MM.1S (cell line): ENCODE measurements around the gene TIGD6.

Source experiments
- DNase-seq: peaks from one replicate; pipeline ENCODE4 v3.0.0-alpha.2; 2015
- H2AFZ ChIP-seq: fragments of 300-600 bp; sonication (generic); 2 replicates; pipeline ENCODE4 v1.6.0; 2016; ENCODE audit warnings: antibody characterized with exemption, low read length
- H3F3A ChIP-seq: fragments of 300-600 bp; sonication (generic); 2 replicates; pipeline ENCODE4 v1.6.1; 2016; ENCODE audit warnings: mild to moderate bottlenecking, antibody characterized with exemption, low read length, moderate library complexity, mixed read lengths; ENCODE audit not compliant: insufficient read depth
- H3K27ac ChIP-seq: fragments of 300-600 bp; sonication (generic); 2 replicates; pipeline ENCODE4 v1.5.1; 2016; ENCODE audit warnings: mild to moderate bottlenecking, low read length
- H3K27me3 ChIP-seq: fragments of 300-600 bp; sonication (generic); replicated peaks from 2 replicates; pipeline ENCODE4 v1.6.0; 2016; ENCODE audit warnings: low read length; ENCODE audit not compliant: insufficient read depth
- H3K36me3 ChIP-seq: fragments of 300-600 bp; sonication (generic); replicated peaks from 2 replicates; pipeline ENCODE4 v1.6.1; 2016; ENCODE audit warnings: mild to moderate bottlenecking, low read length, mixed read lengths; ENCODE audit not compliant: insufficient read depth
- H3K4me1 ChIP-seq: fragments of 300-600 bp; sonication (generic); 2 replicates; pipeline ENCODE4 v1.6.1; 2016; ENCODE audit warnings: low read length, mixed read lengths
- H3K4me2 ChIP-seq: fragments of 300-600 bp; sonication (generic); 2 replicates; pipeline ENCODE4 v1.6.0; 2016; ENCODE audit warnings: low read depth, low read length
- H3K4me3 ChIP-seq: fragments of 300-600 bp; sonication (generic); 2 replicates; pipeline ENCODE4 v1.5.1; 2016; ENCODE audit warnings: low read length, mixed read lengths
- H3K79me2 ChIP-seq: fragments of 300-600 bp; sonication (generic); 2 replicates; pipeline ENCODE4 v1.6.1; 2016; ENCODE audit warnings: mixed run types, low read length, mixed read lengths
- H3K9ac ChIP-seq: fragments of 300-600 bp; sonication (generic); 2 replicates; pipeline ENCODE4 v1.6.1; 2016; ENCODE audit warnings: low read length, mixed read lengths
- H3K9me2 ChIP-seq: fragments of 300-600 bp; sonication (generic); replicated peaks from 2 replicates; pipeline ENCODE4 v1.6.1; 2016; ENCODE audit warnings: mild to moderate bottlenecking, low read length, mixed read lengths; ENCODE audit not compliant: insufficient read depth
- H3K9me3 ChIP-seq: fragments of 300-600 bp; sonication (generic); replicated peaks from 2 replicates; pipeline ENCODE4 v1.6.1; 2016; ENCODE audit warnings: mild to moderate bottlenecking, low read length, mixed read lengths; ENCODE audit not compliant: insufficient read depth
- H4K20me1 ChIP-seq: fragments of 300-600 bp; sonication (generic); 2 replicates; pipeline ENCODE4 v1.6.1; 2016; ENCODE audit warnings: mild to moderate bottlenecking, low read length, moderate library complexity, mixed read lengths; ENCODE audit not compliant: insufficient read depth
- EZH2 ChIP-seq: fragments of 300-600 bp; sonication (generic); optimal IDR thresholded peaks from 2 replicates; pipeline ENCODE3; 2017; ENCODE audit warnings: low read depth, mild to moderate bottlenecking, antibody characterized with exemption, low read length, mixed read lengths
- EZH2phosphoT487 ChIP-seq: fragments of 300-600 bp; sonication (generic); IDR thresholded peaks from 2 replicates; pipeline ENCODE4 v1.6.1; 2018; ENCODE audit warnings: antibody characterized with exemption, low read length
- TF ChIP-seq, protein P1 (sequence below): fragments of 300-600 bp; sonication (generic); IDR thresholded peaks from 2 replicates; pipeline ENCODE4 v1.5.1; 2016; ENCODE audit warnings: antibody characterized with exemption, low read length, mixed read lengths

The TIGD6 gene

DNA sequence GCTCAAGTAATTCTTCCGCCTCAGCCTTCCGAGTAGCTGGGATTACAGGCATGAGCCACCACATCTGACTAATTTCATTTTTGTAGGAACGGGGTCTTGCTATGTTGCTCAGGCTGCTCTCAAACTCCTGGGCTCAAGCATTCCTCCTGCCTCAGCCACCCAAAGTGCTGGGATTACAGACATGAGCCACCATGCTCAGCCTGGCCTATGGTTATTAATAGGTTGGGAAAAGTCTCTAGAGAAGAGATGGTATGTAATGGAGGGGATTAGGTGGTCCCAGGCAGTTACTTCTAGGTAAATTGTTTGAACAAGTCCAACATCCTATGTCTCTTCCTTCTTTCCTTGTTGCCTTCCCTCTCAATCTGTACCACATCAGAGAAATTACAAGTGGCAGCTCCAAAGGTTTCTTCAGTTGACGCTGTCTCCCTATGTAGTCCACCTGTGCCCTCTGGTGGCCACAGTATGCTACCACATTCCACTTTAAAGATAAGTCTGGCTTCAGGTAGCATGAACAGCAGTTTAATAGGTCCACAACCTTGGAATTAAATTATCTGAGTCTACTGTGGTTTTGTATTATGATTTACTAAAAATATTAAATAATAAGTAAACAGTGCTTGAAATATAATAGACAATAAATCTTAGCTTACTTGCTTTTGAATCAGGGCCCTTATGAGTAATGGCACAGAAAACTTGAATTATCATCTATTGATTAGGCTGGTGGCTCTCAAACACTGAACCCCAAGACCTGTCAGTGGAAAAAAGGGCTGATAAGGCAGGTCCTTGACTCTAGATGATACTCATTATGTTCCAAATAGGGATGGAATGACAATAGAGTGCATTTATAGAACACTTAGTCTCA is 9.7 kb downstream of the TIGD6 start:
- no peak overlapping the region for H3K4me3 ChIP-seq

DNA sequence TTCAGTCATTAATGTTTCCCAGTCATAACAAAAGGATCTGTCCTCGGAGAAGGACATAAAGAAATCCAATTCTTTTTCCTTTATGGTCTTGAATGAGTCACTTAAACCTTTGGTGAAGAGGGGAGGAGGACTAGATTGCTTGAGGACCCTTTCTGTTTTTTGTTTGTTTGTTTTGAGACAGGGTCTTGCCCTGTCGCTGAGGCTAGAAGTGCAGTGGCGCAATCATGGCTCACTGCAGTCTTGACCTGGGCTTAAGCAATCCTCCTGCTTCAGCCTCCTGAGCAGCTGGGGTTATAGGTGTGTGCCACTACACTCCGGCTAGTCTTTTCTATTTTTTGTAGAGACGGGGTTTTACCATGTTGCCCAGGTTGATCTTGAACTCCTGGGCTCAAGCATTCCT is 12.3 kb downstream of the TIGD6 start:
- no peak for TF ChIP-seq EZH2
- TF ChIP-seq, protein P1, sequence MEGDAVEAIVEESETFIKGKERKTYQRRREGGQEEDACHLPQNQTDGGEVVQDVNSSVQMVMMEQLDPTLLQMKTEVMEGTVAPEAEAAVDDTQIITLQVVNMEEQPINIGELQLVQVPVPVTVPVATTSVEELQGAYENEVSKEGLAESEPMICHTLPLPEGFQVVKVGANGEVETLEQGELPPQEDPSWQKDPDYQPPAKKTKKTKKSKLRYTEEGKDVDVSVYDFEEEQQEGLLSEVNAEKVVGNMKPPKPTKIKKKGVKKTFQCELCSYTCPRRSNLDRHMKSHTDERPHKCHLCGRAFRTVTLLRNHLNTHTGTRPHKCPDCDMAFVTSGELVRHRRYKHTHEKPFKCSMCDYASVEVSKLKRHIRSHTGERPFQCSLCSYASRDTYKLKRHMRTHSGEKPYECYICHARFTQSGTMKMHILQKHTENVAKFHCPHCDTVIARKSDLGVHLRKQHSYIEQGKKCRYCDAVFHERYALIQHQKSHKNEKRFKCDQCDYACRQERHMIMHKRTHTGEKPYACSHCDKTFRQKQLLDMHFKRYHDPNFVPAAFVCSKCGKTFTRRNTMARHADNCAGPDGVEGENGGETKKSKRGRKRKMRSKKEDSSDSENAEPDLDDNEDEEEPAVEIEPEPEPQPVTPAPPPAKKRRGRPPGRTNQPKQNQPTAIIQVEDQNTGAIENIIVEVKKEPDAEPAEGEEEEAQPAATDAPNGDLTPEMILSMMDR, result no peak
- no peak for TF ChIP-seq EZH2phosphoT487
- no peak overlapping the region for H3K27ac ChIP-seq

More for the DNA sequence above, 9.7 kb downstream of the TIGD6 start:
- Histone ChIP-seq H3K4me2 (no peak overlapping the region), H3F3A (no peaks in the 10 kb centered on the region), H3K27me3 (no peaks in the 10 kb centered on the region), H3K27ac (no peak overlapping the region), H3K9me3 (no peaks in the 10 kb centered on the region), H3K4me1 (no peaks in the 10 kb centered on the region), H3K9ac (no peak overlapping the region), H3K36me3 (no peaks in the 10 kb centered on the region), H4K20me1 (no peaks in the 10 kb centered on the region), H3K9me2 (no peaks in the 10 kb centered on the region), H3K79me2 (no peaks in the 10 kb centered on the region), H2AFZ (no peak overlapping the region)
- TF ChIP-seq EZH2phosphoT487 (no peak), EZH2 (no peak)
- TF ChIP-seq, protein P1, result peak; percentile 86
- peak; percentile 68 for DNase-seq

DNA sequence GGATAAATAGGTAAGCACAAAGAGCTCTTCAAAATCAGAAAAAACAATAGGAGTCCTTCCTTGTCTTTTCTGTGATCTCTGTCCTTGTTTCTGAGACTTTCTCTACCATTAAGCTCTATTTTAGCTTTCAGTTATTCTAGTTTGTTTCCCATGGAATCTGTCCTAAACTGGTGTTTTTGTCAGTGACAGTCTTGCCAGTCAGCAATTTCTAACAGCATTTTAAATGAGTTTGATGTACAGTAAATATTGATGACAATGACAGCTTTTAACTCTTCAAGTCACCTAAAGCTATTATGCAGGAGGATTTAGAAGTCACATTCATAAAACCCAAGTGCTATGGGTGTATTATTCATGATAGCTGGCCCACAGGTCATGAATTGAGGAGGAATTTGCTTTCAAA is 17.9 kb downstream of the TIGD6 start:
- H3F3A ChIP-seq, result no peaks in the 10 kb centered on the region
- no peak overlapping the region for H3K4me2 ChIP-seq
- H3K79me2 ChIP-seq, result no peaks in the 10 kb centered on the region
- H3K4me3 ChIP-seq, result no peak overlapping the region
- H3K4me1 ChIP-seq, result no peaks in the 10 kb centered on the region
- H3K36me3 ChIP-seq, result no peaks in the 10 kb centered on the region
- H3K9me2 ChIP-seq, result no peaks in the 10 kb centered on the region
- H2AFZ ChIP-seq, result no peak overlapping the region
- no peak for TF ChIP-seq EZH2
- no peak overlapping the region for H3K27ac ChIP-seq
- no peak overlapping the region for H3K9ac ChIP-seq
- no peaks in the 10 kb centered on the region for H3K27me3 ChIP-seq
- no peaks in the 10 kb centered on the region for H3K9me3 ChIP-seq
- H4K20me1 ChIP-seq, result no peaks in the 10 kb centered on the region
- DNase-seq, result no peak

More for the DNA sequence above, 12.3 kb downstream of the TIGD6 start:
- Histone ChIP-seq H3K9me3 (no peaks in the 10 kb centered on the region), H3F3A (no peaks in the 10 kb centered on the region), H3K4me1 (no peaks in the 10 kb centered on the region), H3K9me2 (no peaks in the 10 kb centered on the region), H4K20me1 (no peaks in the 10 kb centered on the region), H3K9ac (no peak overlapping the region), H3K79me2 (no peaks in the 10 kb centered on the region), H3K36me3 (no peaks in the 10 kb centered on the region), H3K4me2 (no peak overlapping the region), H3K4me3 (no peak overlapping the region), H2AFZ (no peak overlapping the region), H3K27me3 (no peaks in the 10 kb centered on the region)
- DNase-seq, result no peak

DNA sequence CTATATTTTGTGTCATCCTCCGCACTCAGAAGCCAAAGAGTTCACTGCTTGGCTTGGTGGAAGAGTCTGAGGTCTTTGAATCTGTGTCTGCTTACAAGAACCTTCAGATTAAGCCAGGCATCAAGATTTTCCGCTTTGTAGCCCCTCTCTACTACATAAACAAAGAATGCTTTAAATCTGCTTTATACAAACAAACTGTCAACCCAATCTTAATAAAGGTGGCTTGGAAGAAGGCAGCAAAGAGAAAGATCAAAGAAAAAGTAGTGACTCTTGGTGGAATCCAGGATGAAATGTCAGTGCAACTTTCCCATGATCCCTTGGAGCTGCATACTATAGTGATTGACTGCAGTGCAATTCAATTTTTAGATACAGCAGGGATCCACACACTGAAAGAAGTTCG is 19.2 kb downstream of the TIGD6 start:
- no peak overlapping the region for H2AFZ ChIP-seq
- no peaks in the 10 kb centered on the region for H3K79me2 ChIP-seq
- no peaks in the 10 kb centered on the region for H4K20me1 ChIP-seq
- no peaks in the 10 kb centered on the region for H3K36me3 ChIP-seq
- no peak overlapping the region for H3K9ac ChIP-seq
- TF ChIP-seq, protein P1, result no peak
- TF ChIP-seq EZH2, result no peak
- TF ChIP-seq EZH2phosphoT487, result no peak
- no peaks in the 10 kb centered on the region for H3K27me3 ChIP-seq
- no peaks in the 10 kb centered on the region for H3F3A ChIP-seq
- H3K4me3 ChIP-seq, result no peak overlapping the region
- H3K9me2 ChIP-seq, result no peaks in the 10 kb centered on the region
- no peak overlapping the region for H3K27ac ChIP-seq
- DNase-seq, result no peak
- H3K9me3 ChIP-seq, result no peaks in the 10 kb centered on the region
- H3K4me2 ChIP-seq, result no peak overlapping the region
- no peaks in the 10 kb centered on the region for H3K4me1 ChIP-seq
